Measurements from ENCODE around the gene GRM4.

DNA sequence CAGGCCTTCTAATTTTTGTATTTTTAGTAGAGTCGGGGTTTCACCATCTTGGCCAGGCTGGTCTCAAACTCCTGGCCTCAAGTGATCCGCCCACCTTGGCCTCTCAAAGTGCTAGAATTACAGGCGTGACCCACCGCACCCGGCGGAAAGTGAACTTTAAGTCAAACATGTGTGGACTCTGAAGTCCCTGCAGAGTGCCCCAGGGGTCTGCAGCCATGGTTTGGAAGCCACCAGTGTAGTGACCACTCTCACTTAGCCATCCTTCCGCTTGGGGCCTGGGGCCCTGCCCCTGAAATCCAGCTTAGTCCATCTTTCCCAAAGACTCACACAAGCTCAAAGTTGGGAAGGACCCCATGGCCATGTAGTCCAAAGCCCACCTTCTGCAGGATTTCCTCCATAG lies 164.5 kb downstream of the GRM4 start:
- TF ChIP-seq CTCF (IDR thresholded peaks at IDR 0.05) (no peak), EZH2 (IDR thresholded peaks at IDR 0.05) (no peak)
